Natural killer cell (primary cell): ENCODE results near the gene ALOX5. TPM values are rescaled to one million over a fixed set of nuclear protein-coding genes. Genes with fewer than 3 reads are reported as not detected.

Source experiments
- ATAC-seq, 3 donors: fragments of 150-1000 bp in 2 of 3; fragments of 200-7000 bp in 1 of 3; cut with Tn5 transposase; 1 replicate in 1 of 3; 2 replicates in 2 of 3; pipeline ENCODE4 v1.10.0; 2021; ENCODE audit warnings: mild to moderate bottlenecking in 2 of 3, moderate library complexity in 2 of 3
- DNase-seq, 2 donors: peaks; one replicate each; pipeline versions ENCODE4 v3.0.0 to v3.0.0-alpha.2; 2013 to 2021; ENCODE audit warnings: mixed read lengths in 1 of 2
- H3K27ac ChIP-seq: one replicate; pipeline ENCODE4 v1.5.1; 2013; ENCODE audit warnings: mild to moderate bottlenecking, low read length
- H3K27me3 ChIP-seq: one replicate; pipeline ENCODE4 v1.6.1; 2013; ENCODE audit warnings: low read length; ENCODE audit not compliant: control insufficient read depth, insufficient read depth
- H3K36me3 ChIP-seq: one replicate; pipeline ENCODE4 v1.6.1; 2013; ENCODE audit warnings: low read length; ENCODE audit not compliant: control insufficient read depth, insufficient read depth
- H3K4me1 ChIP-seq: one replicate; pipeline ENCODE4 v1.6.1; 2013; ENCODE audit warnings: low read length; ENCODE audit not compliant: control insufficient read depth, insufficient read depth
- H3K4me3 ChIP-seq: one replicate; pipeline ENCODE4 v1.5.1; 2013; ENCODE audit warnings: low read length
- H3K9me3 ChIP-seq: one replicate; pipeline ENCODE4 v1.6.1; 2013; ENCODE audit warnings: low read length; ENCODE audit not compliant: control insufficient read depth, insufficient read depth
- H3K27ac Mint-ChIP-seq, 2 donors: one replicate each; pipeline ENCODE4 v1.8.0; 2022; ENCODE audit warnings: mild to moderate bottlenecking in 2 of 2, mixed read lengths in 2 of 2, moderate library complexity in 1 of 2
- H3K27me3 Mint-ChIP-seq, 2 donors: one replicate each; pipeline ENCODE4 v1.8.0; 2022; ENCODE audit warnings: low read depth in 2 of 2, mixed read lengths in 2 of 2
- H3K36me3 Mint-ChIP-seq: one replicate; pipeline ENCODE4 v1.8.0; 2022; ENCODE audit warnings: mixed read lengths
- H3K4me1 Mint-ChIP-seq, 2 donors: one replicate each; pipeline ENCODE4 v1.8.0; 2022; ENCODE audit warnings: mixed read lengths in 2 of 2
- H3K4me3 Mint-ChIP-seq: one replicate; pipeline ENCODE4 v1.8.0; 2022; ENCODE audit warnings: mild to moderate bottlenecking, moderate library complexity, mixed read lengths
- H3K9me3 Mint-ChIP-seq, 2 donors: one replicate each; pipeline ENCODE4 v1.8.0; 2022; ENCODE audit warnings: mixed read lengths in 2 of 2
- WGBS: methylation state at CpG from one replicate; pipeline ENCODE4 v1.1.7; 2013; ENCODE audit warnings: missing lambda C conversion rate; ENCODE audit not compliant: insufficient coverage; 5-methylcytosine and 5-hydroxymethylcytosine counted together
- intact Hi-C: fragments of 100-400 bp; cut with micrococcal nuclease; formaldehyde crosslinking; loops from one replicate; pipeline ENCODE4 v1.14.2; 2022
- total RNA-seq, 4 donors: library from RNA; stranded (reverse); fragments of 120-200 nt in 1 of 4; gene quantifications; one replicate each; pipeline versions ENCODE4 v1.2.3 to v1.2.4, GENCODE V29; 2013 to 2022
- TF ChIP-seq, protein P1 (sequence below): fragments of 200-600 bp; IDR thresholded peaks from one replicate; pipeline ENCODE4 v1.8.0; 2022; ENCODE audit warnings: antibody characterized with exemption

The ALOX5 gene
- total RNA-seq, 3 donors from 2014 or later (not counting 1 experiment from before 2014, with no cell fraction given): 8.6 to 93.5 (median 12.4) TPM

DNA sequence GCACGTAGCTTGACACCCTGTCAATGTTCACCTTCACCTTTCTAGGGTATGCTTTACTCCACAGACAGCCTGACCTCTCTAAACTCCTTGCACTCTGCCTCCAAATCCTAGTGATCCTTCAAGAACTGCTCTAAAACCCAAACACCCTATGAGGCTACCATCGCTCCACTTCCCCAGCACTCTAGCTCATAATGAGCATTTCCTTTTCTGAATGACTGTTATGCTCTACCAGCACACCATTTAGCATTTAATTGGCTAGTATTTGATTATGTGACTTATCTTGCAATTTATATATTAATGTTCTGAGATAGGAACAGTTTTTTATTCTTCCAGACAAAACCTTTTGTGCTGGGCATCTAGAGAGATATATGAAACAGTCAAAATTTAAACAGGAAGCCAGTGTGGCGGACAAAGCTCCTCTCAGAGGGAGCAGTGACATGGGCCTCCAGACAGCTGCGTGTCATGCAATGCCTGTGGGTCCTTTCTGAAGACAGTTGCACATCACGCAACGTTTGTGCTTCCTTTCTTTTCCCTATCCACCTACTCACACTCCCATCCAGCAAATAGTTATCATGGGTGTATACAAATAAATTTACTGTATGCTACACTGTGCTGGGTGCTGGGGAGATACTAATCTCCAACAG lies 86.3 kb downstream of the ALOX5 start:
- TF ChIP-seq, protein P1, sequence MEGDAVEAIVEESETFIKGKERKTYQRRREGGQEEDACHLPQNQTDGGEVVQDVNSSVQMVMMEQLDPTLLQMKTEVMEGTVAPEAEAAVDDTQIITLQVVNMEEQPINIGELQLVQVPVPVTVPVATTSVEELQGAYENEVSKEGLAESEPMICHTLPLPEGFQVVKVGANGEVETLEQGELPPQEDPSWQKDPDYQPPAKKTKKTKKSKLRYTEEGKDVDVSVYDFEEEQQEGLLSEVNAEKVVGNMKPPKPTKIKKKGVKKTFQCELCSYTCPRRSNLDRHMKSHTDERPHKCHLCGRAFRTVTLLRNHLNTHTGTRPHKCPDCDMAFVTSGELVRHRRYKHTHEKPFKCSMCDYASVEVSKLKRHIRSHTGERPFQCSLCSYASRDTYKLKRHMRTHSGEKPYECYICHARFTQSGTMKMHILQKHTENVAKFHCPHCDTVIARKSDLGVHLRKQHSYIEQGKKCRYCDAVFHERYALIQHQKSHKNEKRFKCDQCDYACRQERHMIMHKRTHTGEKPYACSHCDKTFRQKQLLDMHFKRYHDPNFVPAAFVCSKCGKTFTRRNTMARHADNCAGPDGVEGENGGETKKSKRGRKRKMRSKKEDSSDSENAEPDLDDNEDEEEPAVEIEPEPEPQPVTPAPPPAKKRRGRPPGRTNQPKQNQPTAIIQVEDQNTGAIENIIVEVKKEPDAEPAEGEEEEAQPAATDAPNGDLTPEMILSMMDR: no peak
- Mint-ChIP-seq H3K4me1 (peaks cover 6 to 15% of the 10 kb centered on the region in 2 donors), H3K4me3 (no peak overlapping the region), H3K9me3 (no peaks in the 10 kb centered on the region), H3K27me3 (no peaks in the 10 kb centered on the region), H3K36me3 (no peaks in the 10 kb centered on the region), H3K27ac (peak overlapping the region in 1 of 2 donors; percentile 55)
- H3K4me1 ChIP-seq: peaks cover 11% of the 10 kb centered on the region
- no peaks in the 10 kb centered on the region for H3K27me3 ChIP-seq
- H3K4me3 ChIP-seq: no peak overlapping the region
- ATAC-seq: no peak
- H3K36me3 ChIP-seq: peaks cover 45% of the 10 kb centered on the region
- 51% methylated on average over 6 of the region's 6 CpGs for WGBS
- DNase-seq: no peak
- no peaks in the 10 kb centered on the region for H3K9me3 ChIP-seq
- peak overlapping the region; percentile 47 for H3K27ac ChIP-seq
- intact Hi-C loops: loop anchor here (10.0 kb wide), 1 partner anchor 264 kb away; the partner anchor contains the start of gene WASHC2C

DNA sequence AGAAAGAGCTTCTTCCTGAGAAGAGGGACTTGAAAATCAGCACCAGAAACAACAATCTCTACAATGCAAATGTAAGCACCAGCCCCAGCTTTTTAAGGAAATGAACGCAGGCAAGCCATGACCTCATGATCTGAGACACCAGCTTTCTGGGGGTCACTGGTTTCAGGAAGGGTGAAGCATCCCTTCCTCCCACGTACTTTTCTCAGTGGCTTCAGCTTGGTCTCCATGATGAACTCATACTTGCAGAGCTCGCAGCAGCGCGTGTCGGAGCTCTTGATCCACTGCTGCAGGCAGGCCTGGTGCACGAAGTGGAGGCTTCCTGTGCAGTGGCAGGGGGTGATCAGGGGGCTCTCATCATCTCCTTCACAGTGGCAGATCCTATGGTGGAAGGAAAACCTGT lies 87.0 kb downstream of the ALOX5 start:
- Mint-ChIP-seq H3K4me1 (peaks cover 9 to 15% of the 10 kb centered on the region in 2 donors), H3K4me3 (no peak overlapping the region), H3K27me3 (no peaks in the 10 kb centered on the region), H3K9me3 (no peaks in the 10 kb centered on the region), H3K27ac (peak overlapping the region in 1 of 2 donors; percentile 55), H3K36me3 (no peaks in the 10 kb centered on the region)
- WGBS: 88% methylated on average over 7 of the region's 7 CpGs
- Histone ChIP-seq H3K36me3 (peaks cover 39% of the 10 kb centered on the region), H3K4me3 (no peak overlapping the region), H3K27ac (peak overlapping the region; percentile 47), H3K27me3 (no peaks in the 10 kb centered on the region), H3K4me1 (peaks cover 13% of the 10 kb centered on the region), H3K9me3 (no peaks in the 10 kb centered on the region)
- TF ChIP-seq, protein P1: no peak
- no peak for DNase-seq
- intact Hi-C loops: loop anchor here (10.0 kb wide), 1 partner anchor 264 kb away; the partner anchor contains the start of gene WASHC2C
- no peak for ATAC-seq

GRCh38 chr10:45463244-45464116 lies 89.5 kb downstream of the ALOX5 start:
- intact Hi-C loops: loop anchor here (10.0 kb wide), 1 partner anchor 261 kb away; the partner anchor contains the start of gene WASHC2C
- no peak overlapping the region for H3K4me3 ChIP-seq
- no peak for ATAC-seq
- H3K36me3 Mint-ChIP-seq: no peaks in the 10 kb centered on the region
- no peak overlapping the region for H3K27ac Mint-ChIP-seq
- no peaks in the 10 kb centered on the region for H3K27me3 Mint-ChIP-seq
- no peaks in the 10 kb centered on the region for H3K27me3 ChIP-seq
- TF ChIP-seq, protein P1: no peak
- no peak overlapping the region for H3K27ac ChIP-seq
- H3K4me1 ChIP-seq: peaks cover 13% of the 10 kb centered on the region
- peaks cover 18% of the 10 kb centered on the region for H3K36me3 ChIP-seq
- 97% methylated on average over 22 of the region's 23 CpGs for WGBS
- DNase-seq: no peak
- H3K9me3 Mint-ChIP-seq: no peaks in the 10 kb centered on the region
- peaks cover 9 to 15% of the 10 kb centered on the region in 2 donors for H3K4me1 Mint-ChIP-seq
- H3K4me3 Mint-ChIP-seq: no peak overlapping the region
- H3K9me3 ChIP-seq: no peaks in the 10 kb centered on the region
